NB4 (cell line): Measurements from ENCODE around the gene JAZF1.

Source experiments
- CTCF ChIP-seq: IDR thresholded peaks from one replicate; pipeline ENCODE4 v1.5.1; 2012; ENCODE audit warnings: low read depth, low read length
- MAX ChIP-seq: IDR thresholded peaks from 2 replicates; pipeline ENCODE4 v1.6.1; 2011; ENCODE audit warnings: low read depth, low read length
- MYC ChIP-seq: IDR thresholded peaks from 2 replicates; pipeline ENCODE4 v1.6.1; 2011; ENCODE audit warnings: low read depth, low read length
- POLR2A ChIP-seq: IDR thresholded peaks from 2 replicates; pipeline ENCODE4 v1.6.1; 2011; ENCODE audit warnings: mild to moderate bottlenecking; ENCODE audit not compliant: insufficient read length; ENCODE audit errors: extremely low read depth

GRCh38 chr7:27782849-27783248 is 397.7 kb downstream of the JAZF1 start:
- TF ChIP-seq CTCF (no peak), MAX (no peak), POLR2A (no peak), MYC (no peak)
